ENCODE results near the gene C16orf46.

DNA sequence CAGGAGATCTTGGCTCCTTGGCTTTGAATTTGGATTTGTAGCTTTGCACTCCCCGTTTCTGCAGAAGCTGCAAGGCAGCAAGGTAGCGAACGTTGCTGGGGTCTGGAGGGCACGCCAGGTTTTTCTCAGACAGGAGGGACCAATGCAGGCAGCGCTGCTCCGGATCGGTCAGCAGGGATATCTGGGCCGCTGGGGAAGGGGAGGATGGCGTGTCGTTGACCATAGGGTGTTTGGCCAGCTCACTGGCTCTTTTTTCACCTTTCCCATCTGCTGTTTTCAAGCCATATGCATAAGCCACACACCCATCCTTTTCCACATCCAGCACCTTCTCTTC lies 15.8 kb downstream of the C16orf46 start:
- TF ChIP-seq SALL2 (CRISPR knock-in tag; IDR thresholded peaks at IDR 0.05) (no peak), CENPT (CRISPR knock-in tag; IDR thresholded peaks at IDR 0.05; ENCODE audit: low read depth) (no peak), ZBTB7A (CRISPR knock-in tag; IDR thresholded peaks at IDR 0.05) (no peak), ZNF431 (CRISPR knock-in tag; IDR thresholded peaks at IDR 0.05; ENCODE audit: borderline replicate concordance, low read depth) (no peak), STAT5B (CRISPR knock-in tag; IDR thresholded peaks at IDR 0.05) (no peak), CBX1 (IDR thresholded peaks at IDR 0.05; ENCODE audit: low read depth) (no peak), ZNF260 (CRISPR knock-in tag; IDR thresholded peaks at IDR 0.05; ENCODE audit: borderline replicate concordance, low read depth) (no peak), ZNF530 (CRISPR knock-in tag; IDR thresholded peaks at IDR 0.05; ENCODE audit: low read depth) (no peak), ZSCAN20 (CRISPR knock-in tag; IDR thresholded peaks at IDR 0.05; ENCODE audit: borderline replicate concordance) (no peak), FOXM1 (CRISPR knock-in tag; IDR thresholded peaks at IDR 0.05) (no peak), SP2 (CRISPR knock-in tag; IDR thresholded peaks at IDR 0.05) (no peak)

All from HepG2 (cell line).